PFSK-1 (cell line): Measurements from ENCODE around the gene IQGAP1.

Experiments used
- POLR2AphosphoS5 ChIP-seq: IDR thresholded peaks from 2 replicates; pipeline ENCODE4 v1.6.1; 2012; ENCODE audit warnings: low read depth, mild to moderate bottlenecking, control low read depth, low read length, moderate library complexity
- REST ChIP-seq, 2 experiments: IDR thresholded peaks; 2 replicates each; pipeline versions ENCODE4 v1.6.1 to v1.8.0; 2011 to 2012; ENCODE audit warnings: low read depth in 2 of 2, low read length in 2 of 2, control low read depth in 1 of 2, inconsistent platforms in 1 of 2, mild to moderate bottlenecking in 1 of 2, moderate library complexity in 1 of 2; ENCODE audit not compliant: insufficient read depth in 1 of 2
- TAF1 ChIP-seq: IDR thresholded peaks from 2 replicates; pipeline ENCODE4 v1.6.1; 2012; ENCODE audit warnings: low read length, control low read depth, borderline replicate concordance; ENCODE audit not compliant: insufficient read depth

- TF ChIP-seq POLR2AphosphoS5 (no peak), TAF1 (no peak), REST (IDR thresholded peaks at IDR 0.05; ENCODE audit: insufficient read depth in 1 of 2, low read depth in 2 of 2, low read length in 2 of 2) (no peak)
These were observed 143.1 kb downstream of the IQGAP1 start for GRCh38 chr15:90531147-90531546.
